ENCODE results near the gene CFAP99.

The CFAP99 gene

DNA sequence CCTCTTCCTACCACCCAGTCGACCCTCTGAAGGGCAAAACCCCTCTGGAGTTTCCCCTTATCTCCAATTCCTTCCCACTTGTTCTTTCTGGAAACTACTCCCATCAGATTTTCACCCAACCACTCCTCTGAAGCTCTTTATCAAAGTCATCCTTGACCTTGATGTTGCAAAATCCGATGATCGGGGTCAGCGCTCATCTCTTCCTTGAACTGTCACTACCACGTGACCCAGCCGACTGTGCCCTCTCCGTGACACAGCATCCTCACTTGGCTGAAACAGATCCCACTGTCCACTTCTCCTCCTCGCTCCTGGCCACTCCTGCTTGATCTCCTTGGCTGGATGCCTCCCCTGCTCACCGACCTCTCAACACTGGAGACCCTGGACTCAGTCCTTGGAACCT is 1.1 kb downstream of the CFAP99 start:
- H4K20me1 ChIP-seq (ENCODE audit: control insufficient read depth, insufficient read depth, low read depth, low read length): no peaks in the 10 kb centered on the region
- no peak overlapping the region for H3K4me3 ChIP-seq (ENCODE audit: low read length)
- H3K27ac ChIP-seq (ENCODE audit: low read depth, low read length): no peak overlapping the region
- no peaks in the 10 kb centered on the region for H3K36me3 ChIP-seq (ENCODE audit: control insufficient read depth, low read length)
- no peaks in the 10 kb centered on the region for H3F3A ChIP-seq (ENCODE audit: control insufficient read depth, insufficient read depth)
- TF ChIP-seq EZH2phosphoT487 (IDR thresholded peaks at IDR 0.05; ENCODE audit: borderline replicate concordance, low read length): no peak
- TF ChIP-seq, protein P1, sequence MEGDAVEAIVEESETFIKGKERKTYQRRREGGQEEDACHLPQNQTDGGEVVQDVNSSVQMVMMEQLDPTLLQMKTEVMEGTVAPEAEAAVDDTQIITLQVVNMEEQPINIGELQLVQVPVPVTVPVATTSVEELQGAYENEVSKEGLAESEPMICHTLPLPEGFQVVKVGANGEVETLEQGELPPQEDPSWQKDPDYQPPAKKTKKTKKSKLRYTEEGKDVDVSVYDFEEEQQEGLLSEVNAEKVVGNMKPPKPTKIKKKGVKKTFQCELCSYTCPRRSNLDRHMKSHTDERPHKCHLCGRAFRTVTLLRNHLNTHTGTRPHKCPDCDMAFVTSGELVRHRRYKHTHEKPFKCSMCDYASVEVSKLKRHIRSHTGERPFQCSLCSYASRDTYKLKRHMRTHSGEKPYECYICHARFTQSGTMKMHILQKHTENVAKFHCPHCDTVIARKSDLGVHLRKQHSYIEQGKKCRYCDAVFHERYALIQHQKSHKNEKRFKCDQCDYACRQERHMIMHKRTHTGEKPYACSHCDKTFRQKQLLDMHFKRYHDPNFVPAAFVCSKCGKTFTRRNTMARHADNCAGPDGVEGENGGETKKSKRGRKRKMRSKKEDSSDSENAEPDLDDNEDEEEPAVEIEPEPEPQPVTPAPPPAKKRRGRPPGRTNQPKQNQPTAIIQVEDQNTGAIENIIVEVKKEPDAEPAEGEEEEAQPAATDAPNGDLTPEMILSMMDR (IDR thresholded peaks at IDR 0.05; ENCODE audit: low read depth, low read length, poor library complexity, severe bottlenecking): no peak
- no peaks in the 10 kb centered on the region for H3K9me2 ChIP-seq (replicated peaks; ENCODE audit: control insufficient read depth, low read length)
- no peaks in the 10 kb centered on the region for H3K79me2 ChIP-seq (ENCODE audit: control insufficient read depth, low read length)
- H3K4me1 ChIP-seq (ENCODE audit: control insufficient read depth, low read length): peaks cover 11% of the 10 kb centered on the region
- H3K4me2 ChIP-seq (ENCODE audit: low read length): no peak overlapping the region; the same call in 1 of the 2 replicates
- no peaks in the 10 kb centered on the region for H3K9me3 ChIP-seq (ENCODE audit: control insufficient read depth, insufficient read depth, low read length)
- peaks cover 60% of the 10 kb centered on the region for H3K27me3 ChIP-seq (ENCODE audit: control insufficient read depth, low read length)

DNA sequence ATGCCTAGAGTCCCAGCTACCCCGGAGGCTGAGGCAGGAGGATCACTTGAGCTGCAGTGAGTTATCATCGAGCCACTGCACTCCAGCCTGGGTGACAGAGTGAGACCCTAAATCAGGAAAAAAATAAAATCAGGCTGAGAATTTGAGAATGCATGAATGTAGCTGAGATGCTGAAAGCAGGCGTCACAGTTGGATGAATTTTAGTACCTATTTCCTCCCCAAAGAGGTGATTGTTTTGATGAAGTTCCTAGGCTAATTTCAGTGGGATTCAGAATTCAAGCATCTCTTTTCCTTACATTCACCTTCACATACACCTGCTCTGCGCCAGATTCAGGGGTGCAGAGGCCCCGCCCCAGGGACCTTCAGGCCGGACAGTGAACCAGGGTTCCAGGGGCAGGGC is 3.2 kb downstream of the CFAP99 start:
- no peaks in the 10 kb centered on the region for H4K20me1 ChIP-seq (ENCODE audit: control insufficient read depth, insufficient read depth, low read depth, low read length)
- no peaks in the 10 kb centered on the region for H3F3A ChIP-seq (ENCODE audit: control insufficient read depth, insufficient read depth)
- no peak overlapping the region for H3K4me3 ChIP-seq (ENCODE audit: low read length)
- TF ChIP-seq, protein P1 (IDR thresholded peaks at IDR 0.05; ENCODE audit: low read depth, low read length, poor library complexity, severe bottlenecking): no peak
- H3K79me2 ChIP-seq (ENCODE audit: control insufficient read depth, low read length): no peaks in the 10 kb centered on the region
- H3K27ac ChIP-seq (ENCODE audit: low read depth, low read length): no peak overlapping the region
- no peak overlapping the region for H3K4me2 ChIP-seq (ENCODE audit: low read length)
- H3K27me3 ChIP-seq (ENCODE audit: control insufficient read depth, low read length): peaks cover 44% of the 10 kb centered on the region
- no peaks in the 10 kb centered on the region for H3K9me2 ChIP-seq (replicated peaks; ENCODE audit: control insufficient read depth, low read length)
- peaks cover 11% of the 10 kb centered on the region for H3K4me1 ChIP-seq (ENCODE audit: control insufficient read depth, low read length)
- no peaks in the 10 kb centered on the region for H3K9me3 ChIP-seq (ENCODE audit: control insufficient read depth, insufficient read depth, low read length)
- H3K36me3 ChIP-seq (ENCODE audit: control insufficient read depth, low read length): no peaks in the 10 kb centered on the region

DNA sequence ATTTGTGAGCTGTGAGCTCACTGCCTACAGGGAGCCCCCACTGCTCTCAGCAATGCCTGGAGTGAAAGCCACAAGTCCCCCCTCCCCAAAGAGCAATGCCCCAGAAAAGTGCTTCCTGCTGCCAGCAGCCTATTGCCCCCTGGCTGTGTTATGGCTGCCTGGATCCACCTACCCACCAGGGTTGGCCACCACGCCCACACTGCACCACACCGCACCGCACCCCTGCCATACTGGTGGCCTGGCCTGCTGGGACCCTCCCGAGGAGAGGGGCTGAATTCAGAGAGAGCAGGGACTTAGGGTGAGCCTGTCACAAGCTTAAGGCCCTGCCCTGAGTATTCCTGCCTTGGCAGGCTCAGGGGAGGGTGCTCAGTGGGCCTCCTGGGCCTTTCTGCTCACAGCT is 4.3 kb downstream of the CFAP99 start:
- Histone ChIP-seq H3K4me1 (ENCODE audit: control insufficient read depth, low read length) (peaks cover 11% of the 10 kb centered on the region), H3K4me2 (ENCODE audit: low read length) (no peak overlapping the region), H3K36me3 (ENCODE audit: control insufficient read depth, low read length) (no peaks in the 10 kb centered on the region), H3F3A (ENCODE audit: control insufficient read depth, insufficient read depth) (no peaks in the 10 kb centered on the region), H3K27ac (ENCODE audit: low read depth, low read length) (no peak overlapping the region), H3K9me3 (ENCODE audit: control insufficient read depth, insufficient read depth, low read length) (no peaks in the 10 kb centered on the region), H4K20me1 (ENCODE audit: control insufficient read depth, insufficient read depth, low read depth, low read length) (no peaks in the 10 kb centered on the region), H3K9me2 (replicated peaks; ENCODE audit: control insufficient read depth, low read length) (no peaks in the 10 kb centered on the region), H3K79me2 (ENCODE audit: control insufficient read depth, low read length) (no peaks in the 10 kb centered on the region), H3K27me3 (ENCODE audit: control insufficient read depth, low read length) (peaks cover 35% of the 10 kb centered on the region), H3K4me3 (ENCODE audit: low read length) (no peak overlapping the region)
- TF ChIP-seq, protein P1 (IDR thresholded peaks at IDR 0.05; ENCODE audit: low read depth, low read length, poor library complexity, severe bottlenecking): no peak
- no peak for TF ChIP-seq EZH2phosphoT487 (IDR thresholded peaks at IDR 0.05; ENCODE audit: borderline replicate concordance, low read length)

DNA sequence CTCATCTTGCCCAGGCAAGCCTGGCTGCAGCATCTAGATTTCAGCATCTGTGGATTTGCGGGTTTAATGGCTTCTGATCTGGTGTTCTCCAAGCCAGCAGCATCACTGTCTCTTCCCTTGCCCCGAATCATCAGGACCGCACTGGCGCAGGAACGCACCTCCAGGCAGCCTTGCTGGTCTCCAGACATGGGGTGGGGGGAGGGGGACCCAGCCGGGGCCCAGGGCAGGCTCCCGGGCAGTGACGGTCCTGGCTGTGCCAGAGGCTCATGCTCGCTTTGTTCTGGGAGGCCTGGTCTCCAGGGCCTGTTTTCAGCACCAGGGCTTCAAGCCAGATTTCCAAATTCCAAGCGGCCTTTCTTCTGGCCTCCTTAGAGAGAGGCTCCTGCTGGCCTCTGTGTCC is 4.9 kb downstream of the CFAP99 start:
- Histone ChIP-seq H3K27ac (ENCODE audit: low read depth, low read length) (no peak overlapping the region), H3K27me3 (ENCODE audit: control insufficient read depth, low read length) (peaks cover 34% of the 10 kb centered on the region), H3K4me3 (ENCODE audit: low read length) (no peak overlapping the region), H3K4me1 (ENCODE audit: control insufficient read depth, low read length) (peaks cover 11% of the 10 kb centered on the region), H3K4me2 (ENCODE audit: low read length) (no peak overlapping the region), H3F3A (ENCODE audit: control insufficient read depth, insufficient read depth) (no peaks in the 10 kb centered on the region), H3K9me2 (replicated peaks; ENCODE audit: control insufficient read depth, low read length) (no peaks in the 10 kb centered on the region), H3K36me3 (ENCODE audit: control insufficient read depth, low read length) (no peaks in the 10 kb centered on the region), H3K9me3 (ENCODE audit: control insufficient read depth, insufficient read depth, low read length) (no peaks in the 10 kb centered on the region), H3K79me2 (ENCODE audit: control insufficient read depth, low read length) (no peaks in the 10 kb centered on the region), H4K20me1 (ENCODE audit: control insufficient read depth, insufficient read depth, low read depth, low read length) (no peaks in the 10 kb centered on the region)
- TF ChIP-seq, protein P1 (IDR thresholded peaks at IDR 0.05; ENCODE audit: low read depth, low read length, poor library complexity, severe bottlenecking): no peak
- no peak for TF ChIP-seq EZH2phosphoT487 (IDR thresholded peaks at IDR 0.05; ENCODE audit: borderline replicate concordance, low read length)
